Stimulated activated CD4-positive, alpha-beta T cell treated with anti-CD3 and anti-CD28 coated beads, Interleukin-4, amount 100 ng/mL, for 4 hours (primary cell): Measurements from ENCODE around the gene NPIPB2.
"Not testable (repeated sequence)": the region's sequence is repeated elsewhere in the genome, so short reads cannot be mapped to it uniquely, and the experiment has no call there.

Experiments used
- DNase-seq, 2 experiments: peaks; one replicate each; pipeline ENCODE4 v3.0.0-alpha.2; 2020

NPIPB2 gene

GRCh38 chr16:11957591-11958395 lies 15.9 kb upstream of the NPIPB2 start:
- DNase-seq = no peak

- DNase-seq = no peak
Observed at GRCh38 chr16:11956558-11956957, 14.7 kb upstream of the NPIPB2 start.

DNA sequence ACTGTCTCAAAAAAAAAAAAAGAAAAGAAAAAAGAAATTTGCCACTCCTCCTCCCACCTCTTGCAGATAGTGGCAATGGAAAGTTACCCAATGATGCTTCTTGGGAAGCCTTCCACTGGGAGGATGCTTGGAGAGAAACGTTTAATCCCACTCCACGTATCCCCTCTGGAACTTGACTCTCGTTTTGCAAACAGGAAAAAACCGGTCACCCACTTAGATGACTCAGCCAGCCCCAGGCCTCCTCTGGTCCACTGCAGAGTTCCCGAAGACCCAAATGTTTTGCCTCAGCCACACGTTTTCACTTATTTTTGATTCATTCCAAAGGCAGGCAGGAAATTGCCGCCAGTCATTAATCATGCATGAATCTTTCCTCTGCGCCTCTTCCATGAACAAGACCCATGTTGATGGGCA lies 13.9 kb upstream of the NPIPB2 start:
- no peak for DNase-seq

- DNase-seq = not testable (repeated sequence)
Observed at GRCh38 chr16:11953576-11953975, 11.7 kb upstream of the NPIPB2 start.

GRCh38 chr16:11950388-11950787 lies 8.5 kb upstream of the NPIPB2 start:
- DNase-seq = no peak

GRCh38 chr16:11949527-11949926 lies 7.7 kb upstream of the NPIPB2 start:
- DNase-seq = no peak

DNA sequence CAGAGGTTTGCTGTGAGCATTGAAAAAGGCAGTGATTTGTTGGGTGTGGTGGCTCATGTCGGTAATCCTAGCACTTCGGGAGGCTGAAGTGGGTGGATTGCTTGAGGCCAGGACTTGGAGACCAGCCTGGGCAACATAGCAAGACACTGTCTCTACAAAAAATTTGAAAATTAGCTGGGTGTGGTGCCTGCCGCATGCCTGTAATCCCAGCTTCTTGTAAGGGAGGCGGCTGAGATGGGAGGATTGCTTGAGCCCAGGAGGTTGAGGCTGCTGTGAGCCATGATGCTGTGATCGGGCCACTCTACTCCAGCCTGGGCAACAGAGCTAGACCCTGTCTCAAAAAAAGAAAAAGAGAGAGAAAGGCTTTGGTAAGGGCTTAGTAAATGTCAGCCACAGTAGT lies 7.0 kb upstream of the NPIPB2 start:
- DNase-seq = no peak

DNA sequence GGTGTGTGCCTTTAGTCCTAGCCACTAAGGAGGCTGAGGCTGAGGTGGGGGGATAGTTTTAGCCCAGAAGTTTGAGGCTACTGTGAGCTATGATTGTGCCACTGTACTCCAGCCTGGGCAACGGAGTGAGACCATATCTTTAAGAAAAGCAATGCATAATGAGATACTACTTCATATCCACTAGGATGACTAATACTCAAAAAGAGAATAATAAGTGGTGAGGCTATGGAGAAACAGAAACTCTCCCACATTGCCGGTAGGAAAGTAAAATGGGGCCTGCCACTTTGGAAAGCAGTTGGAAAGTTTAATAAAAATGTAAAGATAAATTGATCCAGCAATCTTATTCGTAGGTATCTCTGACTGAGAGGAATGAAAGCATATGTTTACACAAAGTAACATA lies 4.6 kb upstream of the NPIPB2 start:
- no peak for DNase-seq

GRCh38 chr16:11927350-11927749 lies 14.5 kb downstream of the NPIPB2 start:
- DNase-seq = not testable (repeated sequence)

- not testable (repeated sequence) for DNase-seq
Observed at GRCh38 chr16:11924046-11924445, 17.8 kb downstream of the NPIPB2 start.

DNA sequence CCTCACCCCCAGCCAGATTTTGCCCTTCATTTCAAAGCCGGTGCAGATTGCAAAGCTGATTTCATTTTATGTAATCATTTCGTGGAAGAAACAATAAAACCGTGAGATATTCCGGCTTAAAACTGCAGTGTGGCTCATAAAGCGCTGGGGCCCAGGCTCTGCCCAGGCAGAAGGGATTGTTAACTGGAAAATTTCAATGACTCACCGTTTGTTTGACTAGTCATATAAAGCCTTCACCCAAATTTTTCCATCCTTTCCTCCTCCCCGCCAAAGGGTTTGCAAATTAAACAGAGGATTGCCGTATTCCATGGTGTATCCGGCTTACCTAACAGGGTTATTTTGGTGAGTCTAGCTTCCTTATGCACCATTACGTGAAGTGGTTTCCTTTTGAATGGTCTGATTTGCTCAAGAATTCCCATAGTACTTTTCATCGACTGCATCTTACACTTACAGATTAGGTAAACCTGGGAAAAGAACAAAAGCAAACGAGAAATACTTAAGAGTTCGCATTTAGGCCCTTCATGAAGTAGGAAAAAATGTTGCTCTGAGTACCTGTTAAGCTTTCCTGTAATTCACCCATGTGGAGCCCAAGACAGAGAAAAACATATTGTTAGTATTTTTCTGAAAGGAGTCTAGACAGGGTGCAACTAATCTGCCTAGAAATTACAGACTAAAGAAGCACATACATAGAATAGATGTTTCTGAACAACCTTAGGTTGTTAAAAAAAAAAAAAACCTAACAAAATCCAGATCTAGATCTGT lies 25.1 kb downstream of the NPIPB2 start:
- no peak for DNase-seq

GRCh38 chr16:11915644-11916523 lies 26.0 kb downstream of the NPIPB2 start, which contains the start of gene GSPT1:
TSS of gene GSPT1 (minus strand) at chr16:11915956. CDS start at chr16:11915720, 236 bp downstream.
- DNase-seq = peak; percentile 98 to 99

- DNase-seq = peak; percentile 28 to 29
Observed at GRCh38 chr16:11915114-11915643, 26.7 kb downstream of the NPIPB2 start.

GRCh38 chr16:11914210-11915113 lies 27.4 kb downstream of the NPIPB2 start:
- DNase-seq = peak; percentile 22 to 26

- DNase-seq = peak in 1 of 2 experiments; percentile 18
Observed at GRCh38 chr16:11913425-11914079, 28.3 kb downstream of the NPIPB2 start.

DNA sequence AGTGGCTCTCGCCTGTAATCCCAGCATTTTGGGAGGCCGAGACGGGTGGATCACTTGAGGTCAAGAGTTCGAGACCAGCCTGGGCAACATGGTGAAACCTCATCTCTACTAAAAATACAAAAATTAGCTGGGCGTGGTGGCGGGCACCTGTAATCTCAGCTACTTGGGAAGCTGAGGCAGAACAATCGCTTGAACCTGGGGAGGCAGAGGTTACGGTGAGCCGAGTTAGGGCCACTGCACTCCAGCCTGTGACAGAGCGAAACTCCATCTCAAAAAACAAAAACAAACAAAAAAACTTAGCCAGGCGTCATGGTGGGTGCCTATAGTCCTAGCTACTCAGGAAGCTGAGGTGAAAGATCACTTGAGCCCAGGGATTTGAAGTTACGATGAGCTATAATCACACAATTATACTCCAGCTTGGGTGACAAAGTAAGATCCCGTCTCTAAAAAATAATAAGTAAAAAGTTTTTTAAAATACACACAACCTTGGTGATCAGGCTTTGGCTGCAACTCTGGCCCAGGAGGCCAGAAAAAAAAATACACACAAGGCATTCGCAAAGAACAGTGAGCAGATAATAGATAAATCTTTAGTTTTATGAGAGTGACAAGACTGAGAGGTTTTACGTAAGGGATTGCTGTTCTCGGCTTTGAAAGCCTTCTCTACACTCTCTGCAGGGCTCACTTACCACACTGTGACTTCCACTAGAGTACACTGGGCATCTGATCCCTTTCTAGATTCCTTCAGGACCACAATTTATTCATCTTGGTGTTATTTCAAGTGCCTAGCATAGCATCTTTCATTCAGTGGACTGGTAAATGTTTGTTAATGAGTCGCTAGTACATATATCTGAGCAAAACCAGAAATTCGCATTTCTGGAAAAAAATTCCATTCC lies 31.9 kb downstream of the NPIPB2 start:
- no peak for DNase-seq

DNA sequence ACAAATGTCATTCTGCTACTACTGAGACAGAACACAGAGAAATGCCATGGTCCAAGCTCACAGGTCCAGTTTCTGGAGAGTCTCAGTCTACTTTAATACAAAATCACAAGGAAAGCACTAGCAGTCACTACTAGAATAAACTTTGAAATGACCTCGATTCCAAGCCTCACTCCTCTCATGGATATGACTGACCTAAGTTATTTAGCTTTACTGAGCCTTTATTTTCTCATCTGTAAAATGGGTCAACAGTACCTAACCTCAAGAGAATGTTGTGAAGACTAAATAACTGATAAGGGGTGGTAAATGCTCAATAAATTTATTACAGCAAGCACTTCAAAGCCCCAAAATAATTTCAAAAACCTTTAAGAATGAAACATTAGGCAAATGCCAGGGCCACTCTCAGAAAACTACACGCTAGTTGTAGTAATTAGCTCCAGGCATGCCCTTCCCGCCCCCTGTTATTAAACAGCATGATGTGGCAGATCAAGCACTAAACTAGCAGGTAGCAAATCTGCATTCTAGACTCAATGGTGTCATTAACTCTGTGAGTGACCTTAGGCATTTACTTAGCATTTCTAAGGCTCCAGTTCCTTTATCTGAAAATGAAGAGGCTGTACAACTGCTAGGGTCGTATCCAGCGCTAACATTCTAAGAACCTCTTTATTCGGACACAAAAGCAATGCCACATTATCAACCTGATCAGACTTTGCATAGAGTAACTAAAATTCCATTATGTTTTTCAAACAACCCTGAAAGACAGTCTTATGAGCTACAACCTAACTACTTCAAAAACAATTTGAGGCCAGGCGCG lies 34.5 kb downstream of the NPIPB2 start:
- no peak for DNase-seq

- no peak for DNase-seq
Observed at GRCh38 chr16:11903906-11904305, 37.9 kb downstream of the NPIPB2 start.

- DNase-seq = no peak
Observed at GRCh38 chr16:11901091-11901490, 40.8 kb downstream of the NPIPB2 start.
